GM08714 (cell line): ENCODE data around the gene ZC3H7B.
"Not testable (repeated sequence)": the region's sequence is repeated elsewhere in the genome, so short reads cannot be mapped to it uniquely, and the experiment has no call there.

Experiments
- H3K4me3 ChIP-seq: fragments of 200-500 bp; sonication (Bioruptor generic); 2 replicates; pipeline ENCODE4 v1.5.1; 2014; ENCODE audit warnings: mild to moderate bottlenecking, low read length, inconsistent platforms
- ZNF274 ChIP-seq: IDR thresholded peaks from 2 replicates; pipeline ENCODE4 v1.6.1; 2012; ENCODE audit warnings: mild to moderate bottlenecking, low read depth, low read length

Gene ZC3H7B

GRCh38 chr22:41273128-41273527 is 28.2 kb upstream of the ZC3H7B start:
- no peak for TF ChIP-seq ZNF274
- H3K4me3 ChIP-seq = no peak overlapping the region

- H3K4me3 ChIP-seq = no peak overlapping the region
- TF ChIP-seq ZNF274 = no peak
Measured at GRCh38 chr22:41274856-41275255, 26.5 kb upstream of the ZC3H7B start.

GRCh38 chr22:41280065-41280464 is 21.3 kb upstream of the ZC3H7B start:
- TF ChIP-seq ZNF274 = no peak
- H3K4me3 ChIP-seq = no peak overlapping the region

- no peak overlapping the region for H3K4me3 ChIP-seq
- TF ChIP-seq ZNF274 = no peak
Measured at GRCh38 chr22:41280854-41281253, 20.5 kb upstream of the ZC3H7B start.

- no peak for TF ChIP-seq ZNF274
- H3K4me3 ChIP-seq = no peak overlapping the region; the same call in 1 of the 2 replicates
Measured at GRCh38 chr22:41284465-41284864, 16.9 kb upstream of the ZC3H7B start.

GRCh38 chr22:41285441-41285819 is 15.9 kb upstream of the ZC3H7B start:
- peak overlapping the region; percentile 89 for H3K4me3 ChIP-seq
- TF ChIP-seq ZNF274 = no peak

GRCh38 chr22:41285820-41286638 is 15.3 kb upstream of the ZC3H7B start, which contains the start of gene RANGAP1:
TSS of gene RANGAP1 (minus strand) at chr22:41286187. CDS start at chr22:41281044, 5,143 bp downstream.
- peak within 1 kb of the TSS; percentile 97 for H3K4me3 ChIP-seq
- TF ChIP-seq ZNF274 = no peak

GRCh38 chr22:41286639-41287091 is 14.7 kb upstream of the ZC3H7B start:
- peak overlapping the region; percentile 97 for H3K4me3 ChIP-seq
- TF ChIP-seq ZNF274 = no peak

GRCh38 chr22:41288245-41288946 is 12.9 kb upstream of the ZC3H7B start:
- TF ChIP-seq ZNF274 = no peak
- no peak overlapping the region for H3K4me3 ChIP-seq

GRCh38 chr22:41289671-41290070 is 11.7 kb upstream of the ZC3H7B start:
- H3K4me3 ChIP-seq = no peak overlapping the region
- no peak for TF ChIP-seq ZNF274

GRCh38 chr22:41290262-41291221 is 10.8 kb upstream of the ZC3H7B start:
- no peak overlapping the region for H3K4me3 ChIP-seq

GRCh38 chr22:41294816-41295215 is 6.5 kb upstream of the ZC3H7B start:
- not testable (repeated sequence) for H3K4me3 ChIP-seq

More at GRCh38 chr22:41290262-41291221, 10.8 kb upstream of the ZC3H7B start:
- TF ChIP-seq ZNF274 = no peak

- no peak for TF ChIP-seq ZNF274
- no peak overlapping the region for H3K4me3 ChIP-seq
Measured at GRCh38 chr22:41296826-41297667, 4.3 kb upstream of the ZC3H7B start.
